ENCODE results near the gene NIFK. TPM values are rescaled to one million over a fixed set of nuclear protein-coding genes. Genes with fewer than 3 reads are reported as not detected.

Gene NIFK
- 17.0 and 22.8 TPM in 2 replicates for polyA plus RNA-seq (2012; rRNA removed)
- polyA plus RNA-seq (2012; cell fraction: cytosol; rRNA removed), result 27.2 and 43.1 TPM in 2 replicates
- 15.2 and 23.2 TPM in 2 replicates for polyA plus RNA-seq (2012; cell fraction: nucleus; rRNA removed)

DNA sequence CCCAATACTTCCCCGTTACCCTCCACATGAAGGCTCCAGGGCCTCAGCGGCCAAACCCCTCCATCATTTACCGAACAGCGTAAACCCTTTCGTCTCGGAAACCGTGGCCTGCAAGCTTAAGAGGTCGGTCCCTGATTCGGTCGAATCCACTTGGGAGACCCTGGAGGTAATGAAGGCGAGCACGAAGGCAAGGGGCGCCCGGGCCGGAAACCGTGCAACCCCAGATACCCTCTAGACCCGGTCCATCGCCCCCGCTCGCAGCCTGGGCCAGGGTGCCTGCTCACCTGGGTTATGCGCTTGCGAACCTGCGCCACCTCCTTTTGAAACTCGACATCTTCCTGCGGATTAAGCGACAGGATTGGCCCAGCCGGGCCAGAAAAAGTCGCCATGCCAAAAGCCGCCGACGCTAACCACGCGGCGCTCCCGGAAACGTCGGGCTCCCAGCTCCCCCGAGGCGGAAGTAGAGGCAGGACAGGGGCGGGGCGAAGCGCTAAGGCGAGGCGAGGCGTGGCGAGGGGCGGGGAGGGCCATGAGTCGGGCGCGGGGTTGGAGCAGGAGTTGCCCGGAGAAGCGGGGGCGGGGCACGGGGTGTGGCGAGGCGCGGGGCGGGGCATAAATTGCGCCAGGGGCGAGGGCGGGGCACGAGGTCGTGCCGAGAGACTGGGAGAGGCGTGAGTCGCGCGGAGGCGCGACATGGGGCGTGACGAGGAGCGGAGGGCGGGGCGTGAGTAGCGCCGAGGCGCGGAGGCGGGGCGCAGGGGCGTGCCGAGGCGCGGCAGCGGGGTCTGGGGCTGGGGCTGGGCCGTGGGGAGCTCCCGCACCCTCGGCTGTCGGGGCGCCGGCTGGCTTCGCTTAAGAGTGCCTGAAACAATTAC is at the start of gene NIFK:
Gene NIFK (minus strand): TSS at position 414 of the 875 bp plus-strand sequence. CDS start 25 bp downstream, at position 389.
- H3K36me3 ChIP-seq (replicated peaks in 1 of 2; ENCODE audit: control insufficient read depth in 1 of 2, insufficient read depth in 2 of 2, low read length in 1 of 2), result peaks cover 24 to 35% of the 10 kb centered on the region in 2 experiments
- no peaks in the 10 kb centered on the region for H3F3A ChIP-seq (replicated peaks; ENCODE audit: insufficient read depth)
- no peaks in the 10 kb centered on the region for H3K9me3 ChIP-seq
- ChIA-PET CTCF (interaction anchor here (0.7 to 2.6 kb wide), 5 partner anchors 18 to 335 kb away, joined by 3 to 8 read pairs (median 3); no protein-coding TSS in a partner anchor), POLR2A (interaction anchor here (0.6 to 1.5 kb wide), 6 partner anchors 12 to 278 kb away, joined by 3 to 9 read pairs (median 5); partner anchors contain the start of genes RNU4ATAC and TSN)
- peak within 1 kb of the TSS; percentile 92 for H3K4me2 ChIP-seq
- peak within 1 kb of the TSS; percentile 91 for H2AFZ ChIP-seq (ENCODE audit: low read depth)
- peaks cover 5 to 6% of the 10 kb centered on the region in 2 experiments; a peak in 2 of 4 replicates for H3K4me1 ChIP-seq (ENCODE audit: control insufficient read depth in 1 of 2, insufficient read depth in 2 of 2, low read depth in 1 of 2, low read length in 1 of 2)
- H3K27ac ChIP-seq (ENCODE audit: low read depth in 2 of 2, low read length in 1 of 2), result peak within 1 kb of the TSS; percentile 68 to 82
- no peaks in the 10 kb centered on the region; the same call in 1 of the 2 replicates for H4K20me1 ChIP-seq (ENCODE audit: insufficient read depth)
- H3K9ac ChIP-seq, result peak within 1 kb of the TSS; percentile 94
- DNase-seq, result peak; percentile 99
- WGBS (ENCODE audit: low lambda C conversion rate), result 1% methylated on average over 58 of the region's 93 CpGs
- H3K9me2 ChIP-seq, result no peaks in the 10 kb centered on the region
- no peaks in the 10 kb centered on the region for H3K27me3 ChIP-seq (ENCODE audit: insufficient read depth)
- peak within 1 kb of the TSS; percentile 92 to 99 for H3K4me3 ChIP-seq (ENCODE audit: low read depth in 2 of 2, low read length in 1 of 2)
- H3K79me2 ChIP-seq (ENCODE audit: insufficient read depth), result peaks cover 49% of the 10 kb centered on the region
- TF ChIP-seq MEF2A (IDR thresholded peaks at IDR 0.05; ENCODE audit: borderline replicate concordance, low read depth) (no peak), FOXJ3 (CRISPR knock-in tag; IDR thresholded peaks at IDR 0.05) (no peak), REST (IDR thresholded peaks at IDR 0.05; ENCODE audit: low read depth, low read length) (no peak), IRF3 (IDR thresholded peaks at IDR 0.05; ENCODE audit: low read depth, low read length) (no peak), MXI1 (IDR thresholded peaks at IDR 0.05; ENCODE audit: low read depth, low read length) (peak; percentile 98), TAF1 (IDR thresholded peaks at IDR 0.05; ENCODE audit: borderline replicate concordance, low read depth, low read length) (peak; percentile 49), POLR2AphosphoS5 (IDR thresholded peaks at IDR 0.05; ENCODE audit: low read depth, low read length) (peak; percentile 49), TCF12 (IDR thresholded peaks at IDR 0.05) (no peak), GATA2 (CRISPR knock-in tag; IDR thresholded peaks at IDR 0.05) (no peak), CHD2 (IDR thresholded peaks at IDR 0.05; ENCODE audit: low read length, partially characterized antibody) (peak; percentile 87), ELF1 (IDR thresholded peaks at IDR 0.05) (peak; percentile 81), NFIC (IDR thresholded peaks at IDR 0.05; ENCODE audit: borderline replicate concordance) (no peak), RCOR1 (IDR thresholded peaks at IDR 0.05; ENCODE audit: low read length) (no peak), TEAD4 (IDR thresholded peaks at IDR 0.05; ENCODE audit: borderline replicate concordance, insufficient read depth) (no peak), EZH2phosphoT487 (IDR thresholded peaks at IDR 0.05; ENCODE audit: borderline replicate concordance, low read depth) (no peak), EP300 (IDR thresholded peaks at IDR 0.05; ENCODE audit: borderline replicate concordance in 1 of 2, low read depth in 1 of 2, low read length in 1 of 2) (no peak), CTCF (IDR thresholded peaks at IDR 0.05) (no peak), RXRA (IDR thresholded peaks at IDR 0.05; ENCODE audit: borderline replicate concordance, low read depth) (no peak)
- TF ChIP-seq, protein P1, sequence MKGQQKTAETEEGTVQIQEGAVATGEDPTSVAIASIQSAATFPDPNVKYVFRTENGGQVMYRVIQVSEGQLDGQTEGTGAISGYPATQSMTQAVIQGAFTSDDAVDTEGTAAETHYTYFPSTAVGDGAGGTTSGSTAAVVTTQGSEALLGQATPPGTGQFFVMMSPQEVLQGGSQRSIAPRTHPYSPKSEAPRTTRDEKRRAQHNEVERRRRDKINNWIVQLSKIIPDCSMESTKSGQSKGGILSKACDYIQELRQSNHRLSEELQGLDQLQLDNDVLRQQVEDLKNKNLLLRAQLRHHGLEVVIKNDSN (IDR thresholded peaks at IDR 0.05; ENCODE audit: borderline replicate concordance, low read depth), result no peak
- TF ChIP-seq, protein P2, sequence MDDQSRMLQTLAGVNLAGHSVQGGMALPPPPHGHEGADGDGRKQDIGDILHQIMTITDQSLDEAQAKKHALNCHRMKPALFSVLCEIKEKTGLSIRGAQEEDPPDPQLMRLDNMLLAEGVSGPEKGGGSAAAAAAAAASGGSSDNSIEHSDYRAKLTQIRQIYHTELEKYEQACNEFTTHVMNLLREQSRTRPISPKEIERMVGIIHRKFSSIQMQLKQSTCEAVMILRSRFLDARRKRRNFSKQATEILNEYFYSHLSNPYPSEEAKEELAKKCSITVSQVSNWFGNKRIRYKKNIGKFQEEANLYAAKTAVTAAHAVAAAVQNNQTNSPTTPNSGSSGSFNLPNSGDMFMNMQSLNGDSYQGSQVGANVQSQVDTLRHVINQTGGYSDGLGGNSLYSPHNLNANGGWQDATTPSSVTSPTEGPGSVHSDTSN (IDR thresholded peaks at IDR 0.05), result no peak
- TF ChIP-seq, protein P3, sequence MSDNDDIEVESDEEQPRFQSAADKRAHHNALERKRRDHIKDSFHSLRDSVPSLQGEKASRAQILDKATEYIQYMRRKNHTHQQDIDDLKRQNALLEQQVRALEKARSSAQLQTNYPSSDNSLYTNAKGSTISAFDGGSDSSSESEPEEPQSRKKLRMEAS (IDR thresholded peaks at IDR 0.05; ENCODE audit: low read depth), result peak; percentile 99
